Stimulated activated CD8-positive, alpha-beta memory T cell treated with anti-CD3 and anti-CD28 coated beads, Interleukin-15, amount 100 ng/mL, for 4 hours (primary cell): ENCODE results near the gene NEUROG1.

Source experiments
- DNase-seq, 2 donors: peaks; one replicate each; pipeline ENCODE4 v3.0.0-alpha.2; 2020; ENCODE audit warnings: low read depth in 2 of 2

Gene NEUROG1

GRCh38 chr5:135493406-135494180 lies 42.2 kb downstream of the NEUROG1 start:
- no peak for DNase-seq

GRCh38 chr5:135492319-135492626 lies 43.5 kb downstream of the NEUROG1 start:
- DNase-seq = no peak

- no peak for DNase-seq
Observed at GRCh38 chr5:135491552-135492318, 44.0 kb downstream of the NEUROG1 start.

GRCh38 chr5:135491038-135491551 lies 44.7 kb downstream of the NEUROG1 start:
- no peak for DNase-seq

- DNase-seq = no peak
Observed at GRCh38 chr5:135490245-135491037, 45.3 kb downstream of the NEUROG1 start.

- DNase-seq = no peak
Observed at GRCh38 chr5:135489466-135490244, 46.1 kb downstream of the NEUROG1 start.

- no peak for DNase-seq
Observed at GRCh38 chr5:135488727-135489465, 46.9 kb downstream of the NEUROG1 start.

- DNase-seq = no peak
Observed at GRCh38 chr5:135487839-135488514, 47.8 kb downstream of the NEUROG1 start.

GRCh38 chr5:135487037-135487395 lies 48.7 kb downstream of the NEUROG1 start:
- no peak for DNase-seq

- DNase-seq = no peak
Observed at GRCh38 chr5:135486131-135487036, 49.4 kb downstream of the NEUROG1 start.

- DNase-seq = no peak
Observed at GRCh38 chr5:135484674-135485086, 51.1 kb downstream of the NEUROG1 start.
